HG03469 (cell line): ENCODE results near the gene SLC24A3.

ENCODE experiments used
- ATAC-seq: cut with Tn5 transposase; IDR thresholded peaks from one replicate; pipeline ENCODE4 v1.9.1; 2021; ENCODE audit warnings: mild to moderate bottlenecking, moderate library complexity, moderate number of reproducible peaks; ENCODE audit not compliant: unreplicated experiment

SLC24A3 gene

DNA sequence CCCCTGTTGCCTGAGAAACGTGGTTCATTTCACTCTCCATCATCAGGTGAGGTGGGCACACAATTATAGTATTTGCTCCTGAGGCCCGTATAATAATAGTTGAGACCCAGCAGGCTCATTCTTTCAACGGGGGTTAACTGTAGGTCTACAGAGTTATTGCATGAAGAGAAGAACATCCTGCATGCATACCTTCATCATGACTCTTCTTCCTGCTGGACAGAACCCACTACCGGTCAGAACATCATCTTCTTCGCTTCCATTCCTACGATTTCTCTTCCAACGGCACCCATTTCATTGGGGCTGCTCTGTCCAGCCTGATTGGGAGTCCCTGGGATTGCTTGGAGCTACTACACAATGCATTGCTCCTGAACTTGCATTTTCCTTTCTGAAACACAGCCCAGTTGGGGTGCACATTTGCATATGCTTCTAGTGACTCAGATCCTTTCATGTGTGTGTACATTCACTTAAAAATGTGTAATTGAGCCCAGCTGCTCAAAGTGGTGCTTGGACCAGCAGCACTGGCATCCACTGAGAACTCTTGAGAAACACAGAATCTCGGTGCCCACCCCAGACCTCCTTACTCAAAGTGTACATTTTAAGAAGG, 57.4 kb downstream of the SLC24A3 start:
- no peak for ATAC-seq

GRCh38 chr20:19271879-19272651, 59.6 kb downstream of the SLC24A3 start:
- ATAC-seq = no peak

GRCh38 chr20:19272976-19273654, 60.7 kb downstream of the SLC24A3 start:
- ATAC-seq = no peak

DNA sequence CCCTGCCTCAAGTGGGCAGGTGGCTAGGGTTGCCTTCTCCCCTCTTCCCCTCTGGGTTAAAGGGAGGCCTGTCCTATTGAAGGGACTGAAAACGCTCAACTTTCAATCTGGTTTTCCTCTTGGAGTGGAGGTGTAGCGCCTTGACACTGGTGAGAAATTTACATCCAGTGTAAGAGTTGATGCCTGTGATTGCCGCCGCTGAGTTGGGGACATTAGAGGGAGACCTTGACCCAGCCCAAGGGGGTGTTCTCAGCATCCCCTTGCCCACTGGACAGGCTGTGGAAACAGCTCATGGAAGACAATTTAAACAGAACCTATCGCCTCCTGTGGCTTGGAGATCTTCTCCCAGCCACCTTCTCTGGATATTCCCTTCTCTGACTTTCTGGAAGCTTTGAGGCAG, 61.6 kb downstream of the SLC24A3 start:
- ATAC-seq = no peak

- ATAC-seq = no peak
Observed at GRCh38 chr20:19274412-19275015, 62.1 kb downstream of the SLC24A3 start.

DNA sequence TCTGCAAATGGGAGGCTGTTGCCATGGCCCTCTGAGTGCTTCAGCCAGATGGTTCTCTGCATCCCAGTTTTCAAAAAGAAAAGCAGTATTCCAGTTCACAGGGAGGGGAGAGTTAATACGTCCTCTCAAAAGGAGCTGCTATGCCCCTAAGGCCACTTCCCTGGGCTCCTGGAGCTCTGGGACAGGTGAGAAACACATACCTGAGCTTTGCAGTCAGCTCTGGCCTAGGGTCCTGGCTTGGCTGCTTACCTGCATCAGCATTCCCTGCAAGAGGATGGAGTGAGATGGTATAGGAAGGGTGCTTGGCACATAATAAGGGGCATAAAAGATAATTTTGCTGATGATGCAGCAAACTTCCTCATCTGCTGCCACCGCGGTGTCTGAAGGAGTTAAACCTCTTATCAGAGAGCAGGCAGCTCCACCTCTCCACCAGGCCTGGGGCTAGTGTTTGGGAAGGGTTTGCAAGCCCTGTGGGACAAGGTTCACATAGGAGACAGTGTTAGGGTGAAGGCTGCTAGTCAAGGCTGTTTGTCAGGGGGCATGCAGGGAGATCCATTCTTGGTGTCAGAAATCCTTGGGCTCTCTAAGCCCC, 62.7 kb downstream of the SLC24A3 start:
- no peak for ATAC-seq

GRCh38 chr20:19275630-19276071, 63.2 kb downstream of the SLC24A3 start:
- no peak for ATAC-seq

GRCh38 chr20:19277381-19277780, 64.9 kb downstream of the SLC24A3 start:
- ATAC-seq = no peak

GRCh38 chr20:19283490-19284025, 71.1 kb downstream of the SLC24A3 start:
- ATAC-seq = no peak

GRCh38 chr20:19284400-19285178, 72.1 kb downstream of the SLC24A3 start:
- ATAC-seq = no peak

DNA sequence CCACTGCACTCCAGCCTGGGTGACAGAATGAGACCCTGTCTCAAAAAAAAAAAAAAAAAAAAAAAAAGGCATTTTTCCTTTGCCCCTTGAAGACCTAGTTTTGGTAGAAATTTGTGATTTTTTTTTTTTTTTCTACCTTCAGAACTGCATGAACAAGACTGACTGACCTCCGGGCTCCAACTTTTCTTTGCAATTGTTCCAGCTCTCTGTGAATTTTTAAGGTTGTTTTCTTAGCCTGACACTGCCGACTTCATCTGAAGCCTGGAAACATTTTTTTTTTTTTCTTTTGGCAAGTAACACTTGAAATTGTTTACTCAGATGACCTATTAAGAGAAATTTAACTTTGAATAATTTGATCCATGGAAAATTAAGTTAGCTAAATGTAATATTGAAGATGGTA, 73.0 kb downstream of the SLC24A3 start:
- ATAC-seq = no peak

GRCh38 chr20:19288061-19288460, 75.6 kb downstream of the SLC24A3 start:
- ATAC-seq = no peak

GRCh38 chr20:19288636-19289035, 76.2 kb downstream of the SLC24A3 start:
- no peak for ATAC-seq

GRCh38 chr20:19289451-19289850, 77.0 kb downstream of the SLC24A3 start:
- no peak for ATAC-seq

DNA sequence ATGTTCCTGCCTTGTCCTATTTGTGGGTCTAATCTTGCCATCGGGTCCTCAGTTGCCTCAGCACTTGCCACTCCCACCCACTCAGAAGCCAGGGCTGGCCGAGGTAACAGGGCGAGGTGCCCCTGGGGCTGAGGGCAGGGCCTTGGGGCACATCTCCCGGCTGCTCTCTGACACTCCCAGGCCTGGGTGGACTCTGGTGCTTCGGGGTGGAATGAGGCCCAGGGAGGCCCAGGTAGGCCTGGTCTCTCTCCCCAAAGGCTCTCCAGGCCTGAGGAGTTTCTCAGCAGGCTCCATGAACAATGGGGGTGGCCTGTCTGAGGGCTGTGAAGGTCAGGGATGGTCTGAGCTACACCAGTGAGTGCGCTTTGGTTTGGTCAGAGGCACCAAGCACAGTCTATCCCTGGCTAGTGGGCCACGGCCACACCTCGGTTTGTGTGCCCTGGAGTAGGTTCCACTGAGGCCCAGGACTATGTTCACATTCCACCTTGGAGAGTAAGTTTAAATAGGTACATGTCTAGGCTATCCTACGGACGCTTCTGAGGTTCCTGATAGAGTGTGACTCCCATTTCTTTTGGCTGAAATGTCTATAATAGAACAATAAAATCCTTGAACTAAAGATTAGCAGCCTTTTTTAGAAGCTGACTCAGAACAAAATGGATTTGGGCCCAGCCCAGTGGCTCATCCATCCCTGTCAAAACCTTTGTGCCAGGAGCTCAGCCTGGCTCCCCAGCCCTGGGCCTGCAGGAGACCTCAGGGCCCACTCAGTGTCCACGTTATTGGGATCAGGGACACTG, 78.8 kb downstream of the SLC24A3 start:
- no peak for ATAC-seq

DNA sequence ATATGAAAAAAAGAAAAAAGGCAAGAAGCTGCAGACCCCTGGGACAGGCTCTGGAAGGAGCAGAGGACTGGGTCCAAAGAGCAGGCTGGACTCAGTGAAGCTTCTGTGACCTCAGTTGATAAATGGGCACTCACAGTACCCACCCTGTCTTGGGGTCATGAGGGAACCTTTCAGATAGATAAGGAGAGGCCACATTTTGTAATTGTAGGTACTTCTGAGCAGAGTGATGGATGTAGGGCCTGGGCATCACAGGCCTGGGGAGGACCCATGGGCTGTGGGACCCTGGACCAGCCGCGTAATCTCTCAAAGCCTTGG, 79.3 kb downstream of the SLC24A3 start:
- no peak for ATAC-seq

DNA sequence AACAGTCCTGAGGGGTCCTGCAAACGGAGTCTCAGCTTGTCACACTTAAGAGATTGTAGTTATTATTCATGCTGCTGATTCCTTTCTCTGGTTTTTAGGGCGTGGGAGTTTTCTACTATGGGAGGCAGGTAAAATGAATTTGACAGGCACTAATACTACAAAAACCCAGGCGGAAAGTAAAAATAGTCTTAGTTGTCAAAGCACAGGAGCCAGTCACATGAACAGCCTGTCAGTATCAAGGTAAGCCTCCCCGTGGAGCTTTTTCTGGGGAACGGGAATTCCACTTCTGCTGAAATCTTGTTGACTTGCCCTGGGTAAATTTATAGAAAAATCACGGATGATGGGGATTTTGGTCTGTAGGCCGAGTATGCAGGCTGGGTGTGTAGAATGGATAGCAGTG, 79.8 kb downstream of the SLC24A3 start:
- ATAC-seq = no peak

- no peak for ATAC-seq
Observed at GRCh38 chr20:19295076-19295475, 82.6 kb downstream of the SLC24A3 start.

DNA sequence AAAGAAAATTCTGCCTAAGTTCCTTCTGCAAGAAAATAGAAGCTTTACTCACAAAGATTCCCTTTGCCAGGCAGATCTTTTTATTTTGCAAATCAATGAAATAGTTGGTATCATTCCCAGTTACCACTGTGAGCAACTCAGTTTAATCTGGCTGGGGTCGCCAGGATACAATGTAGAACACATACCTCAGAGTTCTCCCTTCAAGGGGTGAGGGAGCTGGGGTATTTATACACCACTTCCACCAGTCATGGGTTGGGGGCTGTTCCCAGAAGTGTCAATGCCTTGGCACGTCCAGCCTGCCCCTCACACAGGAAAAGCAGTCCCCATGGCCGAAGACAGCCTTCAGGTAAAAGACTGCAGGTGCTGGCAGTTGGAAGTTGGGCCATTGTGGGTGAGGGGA, 86.2 kb downstream of the SLC24A3 start:
- no peak for ATAC-seq

- no peak for ATAC-seq
Observed at GRCh38 chr20:19300395-19300794, 88.0 kb downstream of the SLC24A3 start.
